ENCODE measurements around the gene BAIAP2L2.

Gene BAIAP2L2

DNA sequence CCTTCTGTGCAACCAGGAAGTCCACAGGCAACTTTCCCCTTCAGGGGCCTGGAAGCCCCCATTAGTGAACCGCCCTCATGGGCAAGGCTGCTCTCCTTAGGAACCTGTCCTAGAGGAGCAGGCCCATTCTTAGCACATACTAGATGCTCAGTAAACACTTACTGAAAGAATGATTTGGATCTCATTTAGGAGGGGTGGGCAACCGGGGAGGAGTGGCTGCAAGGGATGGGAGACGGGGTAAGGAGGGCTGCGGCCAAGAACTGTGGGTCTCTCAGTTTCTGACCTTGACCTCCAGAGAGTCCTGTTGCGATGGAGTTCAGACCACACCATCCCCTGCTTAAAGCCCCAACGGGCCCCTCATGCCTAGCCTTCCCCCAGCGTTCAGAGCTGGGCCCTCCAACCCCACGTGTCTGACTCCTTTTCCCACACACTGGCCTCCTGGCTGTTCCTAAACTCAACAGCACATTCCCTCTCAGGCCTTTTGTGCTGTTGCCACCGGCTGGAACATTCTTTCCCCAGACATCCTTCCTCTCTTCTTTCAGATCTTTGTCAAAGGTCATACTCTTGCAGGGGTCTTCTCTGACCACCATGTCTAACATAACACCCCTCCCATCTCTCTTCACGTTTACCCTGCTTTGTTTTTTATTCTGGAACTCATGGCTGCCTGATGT is 74.0 kb downstream of the BAIAP2L2 start:
- DNase-seq: no peak

DNA sequence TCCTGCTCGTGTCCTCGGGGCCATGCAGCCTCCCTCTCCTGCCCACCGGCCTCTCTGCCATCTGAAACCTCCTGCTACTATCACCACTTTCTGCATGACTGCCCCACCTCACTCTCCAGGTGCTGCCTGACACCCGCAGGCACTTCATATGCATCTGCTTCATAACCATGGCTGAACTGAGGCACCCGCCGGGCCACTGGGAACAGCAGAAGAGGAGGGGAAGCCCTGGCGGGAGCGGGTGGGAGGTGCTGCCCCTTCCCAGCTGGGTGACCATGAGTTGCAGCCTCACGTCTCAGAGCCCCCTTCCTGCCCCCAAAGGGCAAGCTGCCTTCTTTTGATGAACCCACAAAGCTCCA is 75.0 kb downstream of the BAIAP2L2 start:
- no peak for DNase-seq

All from fibroblast of skin of right quadriceps (primary cell).